ENCODE data around the gene AKR1B1. TPM values are rescaled to one million over a fixed set of nuclear protein-coding genes. Genes with fewer than 3 reads are reported as not detected.

The AKR1B1 gene
- polyA plus RNA-seq, 1 of the 3 experiments (the other 2 are of a cell fraction), result 216 TPM

DNA sequence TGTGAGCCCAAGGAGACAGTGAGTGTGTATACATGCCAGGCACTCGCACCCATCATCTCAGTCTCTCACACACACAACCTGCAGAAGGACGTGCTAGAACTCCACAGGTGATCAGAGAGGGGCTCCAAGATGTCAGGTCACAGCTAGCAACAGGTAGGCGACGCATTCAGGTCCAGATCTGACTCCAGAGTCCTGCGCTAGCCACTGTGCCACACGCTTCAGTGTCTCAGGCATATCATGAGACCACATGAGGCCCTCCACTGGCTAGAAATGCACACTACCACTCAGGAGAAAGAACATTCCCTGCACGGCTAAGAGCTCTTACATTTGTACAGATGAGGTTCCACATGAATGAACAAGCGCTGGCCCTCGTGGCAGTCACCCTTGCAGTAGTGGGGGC, 11.5 kb downstream of the AKR1B1 start:
- WGBS (ENCODE audit: low lambda C conversion rate), result 92% methylated on average over 9 of the region's 9 CpGs
- no peak for DNase-seq
- H3K79me2 ChIP-seq (ENCODE audit: insufficient read depth), result no peaks in the 10 kb centered on the region
- ChIA-PET POLR2A (interaction anchor here (1.2 kb wide), 1 partner anchor 15 kb away, joined by 4 read pairs; no protein-coding TSS in a partner anchor), CTCF (interaction anchor here (1.2 to 10.6 kb wide), 4 partner anchors 12 to 186 kb away, joined by 3 to 75 read pairs (median 20); partner anchors contain the start of gene AKR1B1)
- TF ChIP-seq SMC3 (IDR thresholded peaks at IDR 0.05; ENCODE audit: low read depth, low read length) (no peak), RCOR1 (IDR thresholded peaks at IDR 0.05; ENCODE audit: low read length) (no peak), RAD21 (IDR thresholded peaks at IDR 0.05; ENCODE audit: low read length) (no peak), NFIC (IDR thresholded peaks at IDR 0.05; ENCODE audit: borderline replicate concordance) (no peak), EZH2phosphoT487 (IDR thresholded peaks at IDR 0.05; ENCODE audit: borderline replicate concordance, low read depth) (no peak), EP300 (IDR thresholded peaks at IDR 0.05; ENCODE audit: borderline replicate concordance in 1 of 2, low read depth in 1 of 2, low read length in 1 of 2) (no peak), MEF2A (IDR thresholded peaks at IDR 0.05; ENCODE audit: borderline replicate concordance, low read depth) (no peak), RFX5 (IDR thresholded peaks at IDR 0.05; ENCODE audit: low read length) (no peak), GATA2 (CRISPR knock-in tag; IDR thresholded peaks at IDR 0.05) (no peak), NRF1 (IDR thresholded peaks at IDR 0.05; ENCODE audit: low read depth, low read length) (no peak), SIN3A (IDR thresholded peaks at IDR 0.05; ENCODE audit: borderline replicate concordance, low read depth, low read length) (no peak), MXI1 (IDR thresholded peaks at IDR 0.05; ENCODE audit: low read depth, low read length) (no peak), TCF12 (IDR thresholded peaks at IDR 0.05) (no peak), TEAD4 (IDR thresholded peaks at IDR 0.05; ENCODE audit: borderline replicate concordance, insufficient read depth) (no peak)
- TF ChIP-seq, protein P1, sequence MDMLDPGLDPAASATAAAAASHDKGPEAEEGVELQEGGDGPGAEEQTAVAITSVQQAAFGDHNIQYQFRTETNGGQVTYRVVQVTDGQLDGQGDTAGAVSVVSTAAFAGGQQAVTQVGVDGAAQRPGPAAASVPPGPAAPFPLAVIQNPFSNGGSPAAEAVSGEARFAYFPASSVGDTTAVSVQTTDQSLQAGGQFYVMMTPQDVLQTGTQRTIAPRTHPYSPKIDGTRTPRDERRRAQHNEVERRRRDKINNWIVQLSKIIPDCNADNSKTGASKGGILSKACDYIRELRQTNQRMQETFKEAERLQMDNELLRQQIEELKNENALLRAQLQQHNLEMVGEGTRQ (IDR thresholded peaks at IDR 0.05; ENCODE audit: borderline replicate concordance, low read depth, low read length), result no peak
- TF ChIP-seq, protein P2, sequence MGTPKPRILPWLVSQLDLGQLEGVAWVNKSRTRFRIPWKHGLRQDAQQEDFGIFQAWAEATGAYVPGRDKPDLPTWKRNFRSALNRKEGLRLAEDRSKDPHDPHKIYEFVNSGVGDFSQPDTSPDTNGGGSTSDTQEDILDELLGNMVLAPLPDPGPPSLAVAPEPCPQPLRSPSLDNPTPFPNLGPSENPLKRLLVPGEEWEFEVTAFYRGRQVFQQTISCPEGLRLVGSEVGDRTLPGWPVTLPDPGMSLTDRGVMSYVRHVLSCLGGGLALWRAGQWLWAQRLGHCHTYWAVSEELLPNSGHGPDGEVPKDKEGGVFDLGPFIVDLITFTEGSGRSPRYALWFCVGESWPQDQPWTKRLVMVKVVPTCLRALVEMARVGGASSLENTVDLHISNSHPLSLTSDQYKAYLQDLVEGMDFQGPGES (IDR thresholded peaks at IDR 0.05; ENCODE audit: low read depth, low read length), result no peak
- TF ChIP-seq, protein P3, sequence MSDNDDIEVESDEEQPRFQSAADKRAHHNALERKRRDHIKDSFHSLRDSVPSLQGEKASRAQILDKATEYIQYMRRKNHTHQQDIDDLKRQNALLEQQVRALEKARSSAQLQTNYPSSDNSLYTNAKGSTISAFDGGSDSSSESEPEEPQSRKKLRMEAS (IDR thresholded peaks at IDR 0.05; ENCODE audit: low read depth), result no peak
- TF ChIP-seq, protein P4, sequence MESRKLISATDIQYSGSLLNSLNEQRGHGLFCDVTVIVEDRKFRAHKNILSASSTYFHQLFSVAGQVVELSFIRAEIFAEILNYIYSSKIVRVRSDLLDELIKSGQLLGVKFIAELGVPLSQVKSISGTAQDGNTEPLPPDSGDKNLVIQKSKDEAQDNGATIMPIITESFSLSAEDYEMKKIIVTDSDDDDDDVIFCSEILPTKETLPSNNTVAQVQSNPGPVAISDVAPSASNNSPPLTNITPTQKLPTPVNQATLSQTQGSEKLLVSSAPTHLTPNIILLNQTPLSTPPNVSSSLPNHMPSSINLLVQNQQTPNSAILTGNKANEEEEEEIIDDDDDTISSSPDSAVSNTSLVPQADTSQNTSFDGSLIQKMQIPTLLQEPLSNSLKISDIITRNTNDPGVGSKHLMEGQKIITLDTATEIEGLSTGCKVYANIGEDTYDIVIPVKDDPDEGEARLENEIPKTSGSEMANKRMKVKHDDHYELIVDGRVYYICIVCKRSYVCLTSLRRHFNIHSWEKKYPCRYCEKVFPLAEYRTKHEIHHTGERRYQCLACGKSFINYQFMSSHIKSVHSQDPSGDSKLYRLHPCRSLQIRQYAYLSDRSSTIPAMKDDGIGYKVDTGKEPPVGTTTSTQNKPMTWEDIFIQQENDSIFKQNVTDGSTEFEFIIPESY (IDR thresholded peaks at IDR 0.05; ENCODE audit: borderline replicate concordance, low read depth), result no peak
- TF ChIP-seq, protein P5, sequence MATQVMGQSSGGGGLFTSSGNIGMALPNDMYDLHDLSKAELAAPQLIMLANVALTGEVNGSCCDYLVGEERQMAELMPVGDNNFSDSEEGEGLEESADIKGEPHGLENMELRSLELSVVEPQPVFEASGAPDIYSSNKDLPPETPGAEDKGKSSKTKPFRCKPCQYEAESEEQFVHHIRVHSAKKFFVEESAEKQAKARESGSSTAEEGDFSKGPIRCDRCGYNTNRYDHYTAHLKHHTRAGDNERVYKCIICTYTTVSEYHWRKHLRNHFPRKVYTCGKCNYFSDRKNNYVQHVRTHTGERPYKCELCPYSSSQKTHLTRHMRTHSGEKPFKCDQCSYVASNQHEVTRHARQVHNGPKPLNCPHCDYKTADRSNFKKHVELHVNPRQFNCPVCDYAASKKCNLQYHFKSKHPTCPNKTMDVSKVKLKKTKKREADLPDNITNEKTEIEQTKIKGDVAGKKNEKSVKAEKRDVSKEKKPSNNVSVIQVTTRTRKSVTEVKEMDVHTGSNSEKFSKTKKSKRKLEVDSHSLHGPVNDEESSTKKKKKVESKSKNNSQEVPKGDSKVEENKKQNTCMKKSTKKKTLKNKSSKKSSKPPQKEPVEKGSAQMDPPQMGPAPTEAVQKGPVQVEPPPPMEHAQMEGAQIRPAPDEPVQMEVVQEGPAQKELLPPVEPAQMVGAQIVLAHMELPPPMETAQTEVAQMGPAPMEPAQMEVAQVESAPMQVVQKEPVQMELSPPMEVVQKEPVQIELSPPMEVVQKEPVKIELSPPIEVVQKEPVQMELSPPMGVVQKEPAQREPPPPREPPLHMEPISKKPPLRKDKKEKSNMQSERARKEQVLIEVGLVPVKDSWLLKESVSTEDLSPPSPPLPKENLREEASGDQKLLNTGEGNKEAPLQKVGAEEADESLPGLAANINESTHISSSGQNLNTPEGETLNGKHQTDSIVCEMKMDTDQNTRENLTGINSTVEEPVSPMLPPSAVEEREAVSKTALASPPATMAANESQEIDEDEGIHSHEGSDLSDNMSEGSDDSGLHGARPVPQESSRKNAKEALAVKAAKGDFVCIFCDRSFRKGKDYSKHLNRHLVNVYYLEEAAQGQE (IDR thresholded peaks at IDR 0.05; ENCODE audit: low read depth, low read length), result no peak
- no peaks in the 10 kb centered on the region for H3K9me2 ChIP-seq
- H3F3A ChIP-seq (replicated peaks; ENCODE audit: insufficient read depth), result no peaks in the 10 kb centered on the region
- no peak overlapping the region for H2AFZ ChIP-seq (ENCODE audit: low read depth)
- no peak overlapping the region for H3K4me3 ChIP-seq (ENCODE audit: low read depth in 2 of 2, low read length in 1 of 2)
- no peak overlapping the region for H3K9ac ChIP-seq
- H3K36me3 ChIP-seq (replicated peaks in 1 of 2; ENCODE audit: control insufficient read depth in 1 of 2, insufficient read depth in 2 of 2, low read length in 1 of 2), result peaks cover 22 to 82% of the 10 kb centered on the region in 2 experiments
- H3K9me3 ChIP-seq, result no peaks in the 10 kb centered on the region
- peaks cover 11 to 16% of the 10 kb centered on the region in 2 experiments; a peak in 2 of 4 replicates for H3K4me1 ChIP-seq (ENCODE audit: control insufficient read depth in 1 of 2, insufficient read depth in 2 of 2, low read depth in 1 of 2, low read length in 1 of 2)
- H3K27me3 ChIP-seq (ENCODE audit: insufficient read depth), result no peaks in the 10 kb centered on the region
- H4K20me1 ChIP-seq (ENCODE audit: insufficient read depth), result no peaks in the 10 kb centered on the region
- no peak overlapping the region for H3K27ac ChIP-seq (ENCODE audit: low read depth in 2 of 2, low read length in 1 of 2)
- H3K4me2 ChIP-seq, result no peak overlapping the region

Data from SK-N-SH (cell line).